Activated T-helper 9 cell treated with anti-CD3 and anti-CD28 coated beads, Interleukin-2, amount 50 U/mL, for 16 hours (primary cell): ENCODE measurements around the gene SLC36A3.
"Not testable (repeated sequence)": the region's sequence is repeated elsewhere in the genome, so short reads cannot be mapped to it uniquely, and the experiment has no call there.

Experiments used
- DNase-seq: peaks from one replicate; pipeline ENCODE4 v3.0.0-alpha.2; 2020; ENCODE audit warnings: low read depth

SLC36A3 gene

DNA sequence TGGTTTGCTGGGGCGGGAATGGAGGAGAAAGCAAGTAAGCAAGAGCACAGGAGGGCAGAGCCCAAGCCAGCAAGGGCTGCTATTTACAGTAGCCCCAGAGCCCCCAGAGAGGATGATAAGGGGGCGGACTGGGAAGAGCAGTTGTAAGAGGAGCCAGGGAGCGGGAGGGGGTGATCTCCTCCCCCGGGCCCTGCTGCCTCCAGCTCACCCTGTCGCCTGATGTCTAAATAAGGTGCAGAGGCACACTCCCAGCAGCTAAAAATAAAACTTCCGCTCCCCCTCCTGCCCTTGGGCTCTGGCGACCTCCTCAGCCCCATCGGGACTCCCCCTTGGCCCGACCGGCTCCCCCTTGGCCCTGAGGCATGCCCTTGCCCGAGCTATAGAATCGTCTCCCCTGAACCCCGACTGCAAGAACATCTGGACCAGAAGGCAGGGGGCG, 65.2 kb downstream of the SLC36A3 start:
- DNase-seq: no peak

DNA sequence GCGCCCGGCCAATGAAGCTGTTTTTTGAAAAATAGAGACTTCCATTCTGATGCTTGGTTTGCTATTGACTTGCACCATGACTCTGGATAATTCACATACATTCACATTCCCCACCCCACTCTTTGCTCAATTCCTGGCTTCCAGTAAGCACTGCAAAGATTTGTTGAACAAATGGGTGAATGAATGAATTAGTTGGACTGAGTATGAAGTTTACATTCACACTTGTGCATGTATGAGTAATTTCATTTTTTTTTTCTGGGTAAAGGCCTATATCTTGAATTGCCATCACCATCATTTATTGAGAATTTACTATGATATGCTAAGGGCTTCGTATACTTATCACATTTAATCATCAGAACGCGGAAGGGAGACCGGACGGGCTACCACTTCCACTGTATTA, 65.9 kb downstream of the SLC36A3 start:
- no peak for DNase-seq

GRCh38 chr5:151236888-151237287, 66.7 kb downstream of the SLC36A3 start:
- DNase-seq: no peak

DNA sequence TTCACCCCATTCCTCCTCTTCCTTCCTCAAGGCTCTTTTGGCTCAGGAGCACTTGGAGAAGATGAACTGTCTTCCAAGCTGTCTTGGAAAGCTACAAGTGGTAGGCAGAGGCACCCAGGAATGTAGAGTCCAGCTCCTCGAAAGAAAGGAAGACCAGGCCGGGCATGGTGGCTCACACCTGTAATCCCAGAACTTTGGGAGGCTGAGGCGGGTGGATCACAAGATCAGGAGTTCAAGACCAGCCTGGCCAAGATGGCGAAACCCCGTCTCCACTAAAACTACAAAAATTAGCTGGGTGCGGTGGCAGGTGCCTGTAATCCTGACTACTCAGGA, 68.4 kb downstream of the SLC36A3 start:
- not testable (repeated sequence) for DNase-seq

DNA sequence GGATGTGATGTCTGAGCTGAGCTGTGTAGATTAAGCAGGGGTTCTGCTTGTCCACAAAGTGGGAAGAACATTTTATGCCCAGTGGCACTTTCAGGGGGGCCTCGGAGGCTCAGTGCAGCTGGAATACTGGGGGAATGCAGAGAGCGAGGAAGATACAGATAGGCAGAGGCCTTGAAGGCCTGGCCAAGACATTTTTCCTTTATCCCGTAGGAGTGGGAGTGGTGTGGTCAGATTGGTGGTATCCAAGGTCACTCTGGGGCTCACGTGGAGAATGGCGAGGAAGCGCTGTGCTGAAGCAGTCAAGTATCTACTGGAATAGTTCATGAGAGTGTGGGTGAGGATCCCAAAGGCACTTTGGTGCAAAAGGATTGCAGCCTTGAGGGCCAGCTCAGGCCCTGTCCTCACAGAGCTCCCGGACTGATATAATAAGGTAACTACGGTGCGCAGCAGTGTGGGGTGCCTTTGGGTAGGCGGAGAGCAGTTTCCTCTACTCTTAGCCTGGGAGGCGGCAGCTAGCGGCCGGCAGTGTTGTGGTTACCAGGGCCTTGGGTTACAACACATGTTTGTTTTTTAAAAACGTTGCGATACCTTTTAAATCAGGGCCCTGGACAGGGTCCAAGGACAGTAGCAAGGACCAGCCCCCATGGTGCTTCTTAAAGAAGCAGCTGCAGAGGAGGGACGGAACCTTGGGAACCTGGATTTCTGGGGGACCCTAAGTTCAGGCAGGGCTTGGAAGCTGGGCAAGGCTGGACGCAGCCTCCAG, 68.9 kb downstream of the SLC36A3 start:
- DNase-seq: no peak

- DNase-seq: no peak
Measured at GRCh38 chr5:151233616-151234085, 69.9 kb downstream of the SLC36A3 start.

DNA sequence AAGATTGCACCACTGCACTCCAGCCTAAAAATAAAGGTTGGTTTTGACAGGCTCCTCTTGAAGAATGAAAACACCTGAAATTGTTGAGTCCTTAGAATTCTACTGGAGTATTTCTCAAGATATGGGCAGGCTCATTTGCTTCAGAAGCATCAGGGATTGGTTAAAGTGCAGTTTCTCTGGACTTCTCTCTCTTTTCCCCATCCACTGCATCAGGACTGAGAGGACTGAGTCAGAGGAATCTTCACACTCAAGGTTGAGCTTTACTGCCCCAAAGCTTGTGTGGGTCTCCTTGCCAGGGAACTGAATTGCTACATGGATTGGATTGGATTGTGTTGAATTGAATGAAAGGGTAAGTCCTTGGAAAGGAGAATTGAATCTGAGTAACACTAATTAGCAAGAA, 72.2 kb downstream of the SLC36A3 start:
- DNase-seq: no peak

DNA sequence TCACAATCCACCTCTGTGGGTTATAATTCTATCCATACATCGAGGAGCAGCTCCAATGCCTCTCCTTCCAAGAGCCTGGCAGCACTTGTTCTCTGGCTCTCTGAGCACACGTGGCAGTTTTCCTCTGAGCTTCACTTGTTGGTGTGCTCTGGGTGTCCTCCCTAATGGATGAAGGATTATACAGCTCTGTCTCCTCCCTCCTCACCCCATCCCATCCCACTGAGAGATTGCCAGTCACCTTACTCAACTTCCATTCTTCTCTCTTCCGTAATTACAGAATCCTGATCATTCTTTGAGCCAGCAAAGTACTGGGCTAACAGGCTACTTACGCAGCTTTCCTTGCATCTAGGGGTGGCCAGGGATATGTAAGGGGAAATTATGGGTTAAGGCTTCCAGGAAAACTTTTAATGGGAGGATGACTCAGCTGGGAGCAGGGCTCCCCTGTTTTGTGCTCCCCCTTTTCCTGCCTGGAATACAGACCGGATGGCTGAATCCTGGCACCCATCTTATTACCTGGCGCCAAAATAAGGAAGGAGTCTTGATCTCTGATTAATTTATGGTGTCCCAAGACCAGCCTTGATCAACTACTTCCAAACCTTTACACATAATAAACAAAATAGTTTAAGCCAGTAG, 73.4 kb downstream of the SLC36A3 start:
- no peak for DNase-seq

GRCh38 chr5:151228986-151229385, 74.6 kb downstream of the SLC36A3 start:
- DNase-seq: no peak

DNA sequence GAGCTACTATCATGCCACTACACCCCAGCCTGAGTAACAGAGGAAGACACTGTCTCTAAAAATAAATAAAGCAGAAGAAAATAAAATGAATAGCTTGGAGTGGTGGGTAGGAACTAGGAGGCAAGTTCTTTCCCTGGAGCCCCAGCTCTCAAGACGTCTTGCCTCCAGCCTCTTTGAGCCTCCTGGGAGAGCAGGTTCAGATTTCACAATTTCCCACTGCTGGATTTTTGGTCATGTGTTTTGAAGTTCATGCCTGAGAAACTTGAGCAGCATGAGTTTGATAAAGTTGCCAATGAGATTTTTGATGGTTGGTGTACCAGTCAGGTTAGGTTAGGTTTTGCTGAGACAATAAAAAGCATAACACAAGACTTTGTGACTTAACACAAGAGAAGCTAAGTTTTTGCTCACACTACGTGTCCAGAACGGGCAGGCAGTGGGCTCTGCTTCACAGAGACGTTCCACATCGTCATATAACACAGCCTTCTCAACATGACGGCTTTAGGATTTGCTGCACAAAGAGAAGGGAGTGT, 75.6 kb downstream of the SLC36A3 start:
- no peak for DNase-seq
